ENCODE results near the gene ZIC2.

- TF ChIP-seq, protein P1, sequence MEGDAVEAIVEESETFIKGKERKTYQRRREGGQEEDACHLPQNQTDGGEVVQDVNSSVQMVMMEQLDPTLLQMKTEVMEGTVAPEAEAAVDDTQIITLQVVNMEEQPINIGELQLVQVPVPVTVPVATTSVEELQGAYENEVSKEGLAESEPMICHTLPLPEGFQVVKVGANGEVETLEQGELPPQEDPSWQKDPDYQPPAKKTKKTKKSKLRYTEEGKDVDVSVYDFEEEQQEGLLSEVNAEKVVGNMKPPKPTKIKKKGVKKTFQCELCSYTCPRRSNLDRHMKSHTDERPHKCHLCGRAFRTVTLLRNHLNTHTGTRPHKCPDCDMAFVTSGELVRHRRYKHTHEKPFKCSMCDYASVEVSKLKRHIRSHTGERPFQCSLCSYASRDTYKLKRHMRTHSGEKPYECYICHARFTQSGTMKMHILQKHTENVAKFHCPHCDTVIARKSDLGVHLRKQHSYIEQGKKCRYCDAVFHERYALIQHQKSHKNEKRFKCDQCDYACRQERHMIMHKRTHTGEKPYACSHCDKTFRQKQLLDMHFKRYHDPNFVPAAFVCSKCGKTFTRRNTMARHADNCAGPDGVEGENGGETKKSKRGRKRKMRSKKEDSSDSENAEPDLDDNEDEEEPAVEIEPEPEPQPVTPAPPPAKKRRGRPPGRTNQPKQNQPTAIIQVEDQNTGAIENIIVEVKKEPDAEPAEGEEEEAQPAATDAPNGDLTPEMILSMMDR (IDR thresholded peaks at IDR 0.05): no peak
- no peak for TF ChIP-seq POLR2A (IDR thresholded peaks at IDR 0.05)
Observed at GRCh38 chr13:99969919-99970650, 11.5 kb upstream of the ZIC2 start.
